Activated T-cell treated with anti-CD3 and anti-CD28 coated beads, Interleukin-2, amount 50 U/mL, for 72 hours (primary cell): ENCODE measurements around the gene ZACN. TPM values are rescaled to one million over a fixed set of nuclear protein-coding genes. Genes with fewer than 3 reads are reported as not detected.
"Not testable (repeated sequence)": the region's sequence is repeated elsewhere in the genome, so short reads cannot be mapped to it uniquely, and the experiment has no call there.

Experiments used
- ATAC-seq, 2 donors: fragments of 150-1000 bp; cut with Tn5 transposase; replicated peaks in 1 of 2; 2 replicates each; pipeline ENCODE4 v1.10.0; 2021; ENCODE audit warnings: moderate library complexity in 2 of 2, mild to moderate bottlenecking in 1 of 2
- DNase-seq, 2 donors: peaks; one replicate each; pipeline ENCODE4 v3.0.0; 2021 to 2022; ENCODE audit warnings: mixed read lengths in 1 of 2
- H3K27ac Mint-ChIP-seq: one replicate; pipeline ENCODE4 v1.8.0; 2022; ENCODE audit warnings: mild to moderate bottlenecking, moderate library complexity, mixed read lengths
- H3K27me3 Mint-ChIP-seq: one replicate; pipeline ENCODE4 v1.8.0; 2022; ENCODE audit warnings: low read depth, mixed read lengths
- H3K36me3 Mint-ChIP-seq, 2 donors: one replicate each; pipeline ENCODE4 v1.8.0; 2022; ENCODE audit warnings: mixed read lengths in 2 of 2, mild to moderate bottlenecking in 1 of 2; ENCODE audit not compliant: insufficient read depth in 2 of 2
- H3K4me1 Mint-ChIP-seq: one replicate; pipeline ENCODE4 v1.8.0; 2022; ENCODE audit warnings: low read depth, mixed read lengths
- H3K4me3 Mint-ChIP-seq, 2 donors: one replicate each; pipeline ENCODE4 v1.8.0; 2022; ENCODE audit warnings: mild to moderate bottlenecking in 2 of 2, mixed read lengths in 2 of 2, moderate library complexity in 2 of 2
- H3K9me3 Mint-ChIP-seq, 2 donors: one replicate each; pipeline ENCODE4 v1.8.0; 2022; ENCODE audit warnings: mixed read lengths in 2 of 2
- total RNA-seq, 2 donors: library from RNA; stranded (reverse); gene quantifications; one replicate each; pipeline ENCODE4 v1.2.3, GENCODE V29; 2022

The ZACN gene
- total RNA-seq, 2 donors from 2014 or later = 9.1 to 10.3 TPM

DNA sequence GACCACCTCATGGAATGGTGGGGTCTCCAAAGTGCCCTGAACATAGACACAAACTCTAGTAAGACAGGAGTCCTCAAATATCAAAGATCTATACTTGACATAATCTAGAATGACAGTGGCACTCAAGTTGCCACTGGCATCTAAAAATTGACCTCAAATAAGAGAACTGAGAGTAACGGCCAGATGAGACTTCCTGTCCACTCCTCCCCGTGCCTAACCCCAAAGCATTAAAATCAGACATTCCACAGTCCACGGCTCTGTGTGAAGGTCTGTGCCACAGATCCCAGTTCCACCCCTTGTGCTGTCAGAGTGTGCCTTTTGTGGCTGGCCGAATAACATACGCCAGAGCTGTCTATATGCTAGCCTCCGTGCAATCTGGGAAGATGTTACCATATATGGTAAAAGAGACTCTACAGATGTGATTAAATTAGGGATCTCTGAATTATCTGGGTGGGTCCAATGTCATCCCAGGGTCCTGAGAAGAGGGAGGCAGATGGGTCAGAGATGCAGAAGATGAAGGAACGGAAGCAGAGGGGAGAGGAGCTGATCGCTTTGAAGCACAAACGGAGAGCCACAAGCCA lies 30.9 kb upstream of the ZACN start:
- no peaks in the 10 kb centered on the region for H3K27me3 Mint-ChIP-seq
- DNase-seq (no peak), ATAC-seq (no peak)
- H3K36me3 Mint-ChIP-seq = peaks cover 11 to 53% of the 10 kb centered on the region in 2 donors
- H3K9me3 Mint-ChIP-seq = no peaks in the 10 kb centered on the region
- peaks cover 21% of the 10 kb centered on the region for H3K4me1 Mint-ChIP-seq
- H3K27ac Mint-ChIP-seq = no peak overlapping the region
- H3K4me3 Mint-ChIP-seq = no peak overlapping the region

DNA sequence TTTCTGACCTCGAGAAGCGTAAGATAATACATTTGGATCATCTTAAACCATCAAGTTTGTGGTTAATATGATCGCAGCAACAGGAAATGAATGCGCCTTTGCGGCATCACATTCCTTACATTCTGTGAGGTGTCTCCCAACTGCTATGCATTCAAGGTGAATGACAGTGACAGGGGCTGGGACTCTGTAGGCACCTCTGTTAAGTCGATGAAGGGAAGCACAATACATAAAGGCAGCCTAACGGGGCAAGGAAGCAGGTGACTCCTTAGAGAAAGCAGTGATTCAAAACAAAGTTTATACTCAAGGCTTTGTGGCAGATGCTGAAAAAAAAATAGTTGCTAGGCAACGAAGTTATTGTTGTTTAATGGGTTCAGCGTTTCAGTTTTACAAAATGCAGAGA lies 30.3 kb upstream of the ZACN start:
- H3K36me3 Mint-ChIP-seq = peaks cover 14 to 52% of the 10 kb centered on the region in 2 donors

DNA sequence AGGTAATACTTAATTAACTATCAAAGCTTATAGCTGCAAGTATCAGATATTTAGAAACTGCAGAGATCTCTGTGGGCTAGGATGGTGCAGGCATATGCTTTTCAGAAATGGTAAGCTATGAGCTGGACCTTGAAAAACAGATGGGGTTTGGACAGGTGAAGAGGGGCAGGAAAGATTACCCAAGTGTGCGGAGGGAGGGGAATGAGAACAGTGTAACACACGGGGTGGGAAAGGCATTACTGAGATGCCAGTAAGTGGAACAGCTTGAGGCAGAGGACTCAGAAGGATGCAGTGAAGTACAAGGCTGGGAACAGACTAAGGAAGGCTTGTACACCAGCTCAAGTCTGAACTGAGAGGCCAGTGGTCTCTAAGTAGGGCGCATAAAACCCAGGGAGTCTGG lies 29.7 kb upstream of the ZACN start:
- Mint-ChIP-seq H3K36me3 (peaks cover 16 to 48% of the 10 kb centered on the region in 2 donors), H3K27me3 (no peaks in the 10 kb centered on the region), H3K27ac (peak overlapping the region; percentile 18), H3K9me3 (no peaks in the 10 kb centered on the region), H3K4me1 (peaks cover 32% of the 10 kb centered on the region), H3K4me3 (no peak overlapping the region)
- no peak for DNase-seq
- ATAC-seq = no peak

More for the DNA sequence above, 30.3 kb upstream of the ZACN start:
- DNase-seq (no peak), ATAC-seq (no peak)
- H3K4me1 Mint-ChIP-seq = peaks cover 27% of the 10 kb centered on the region
- peak overlapping the region; percentile 50 for H3K27ac Mint-ChIP-seq
- H3K9me3 Mint-ChIP-seq = no peaks in the 10 kb centered on the region
- no peaks in the 10 kb centered on the region for H3K27me3 Mint-ChIP-seq
- H3K4me3 Mint-ChIP-seq = no peak overlapping the region

DNA sequence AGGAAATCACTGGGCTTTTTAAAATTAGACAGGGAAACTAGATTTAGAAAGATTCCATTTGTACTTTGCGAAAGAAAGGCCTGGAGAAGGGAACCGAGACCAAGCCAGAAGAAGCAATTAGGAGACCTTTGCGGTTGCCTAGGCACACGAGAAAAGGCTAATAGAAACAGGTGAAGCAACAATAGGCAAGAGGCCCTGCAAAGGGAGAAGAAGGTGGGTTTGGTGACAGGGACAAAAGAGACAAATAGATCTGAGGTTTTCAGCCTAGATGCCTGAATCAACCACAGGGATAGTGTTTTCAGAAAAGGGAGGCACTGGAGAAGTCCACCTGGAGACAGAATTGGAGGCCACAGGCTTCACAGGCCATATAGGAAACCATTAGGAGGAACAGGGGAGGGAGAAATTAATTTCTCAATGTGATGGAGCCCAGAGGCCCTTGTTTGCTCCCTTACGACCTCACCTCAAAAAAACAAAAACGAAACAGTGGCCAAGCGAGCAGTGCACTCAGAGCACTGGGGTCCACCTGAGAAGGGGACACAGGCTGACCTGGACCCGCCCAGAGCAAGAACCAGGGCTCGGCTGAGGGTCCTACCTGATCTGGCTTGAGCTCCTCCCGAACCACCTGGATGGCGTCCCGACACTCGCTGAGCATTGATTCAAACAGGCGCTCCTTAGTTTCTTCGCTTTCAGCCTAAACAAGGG lies 29.0 kb upstream of the ZACN start:
- Mint-ChIP-seq H3K27me3 (no peaks in the 10 kb centered on the region), H3K27ac (no peak overlapping the region), H3K36me3 (peaks cover 16 to 42% of the 10 kb centered on the region in 2 donors), H3K4me3 (no peak overlapping the region), H3K9me3 (no peaks in the 10 kb centered on the region), H3K4me1 (peaks cover 36% of the 10 kb centered on the region)
- DNase-seq = no peak
- ATAC-seq = no peak

DNA sequence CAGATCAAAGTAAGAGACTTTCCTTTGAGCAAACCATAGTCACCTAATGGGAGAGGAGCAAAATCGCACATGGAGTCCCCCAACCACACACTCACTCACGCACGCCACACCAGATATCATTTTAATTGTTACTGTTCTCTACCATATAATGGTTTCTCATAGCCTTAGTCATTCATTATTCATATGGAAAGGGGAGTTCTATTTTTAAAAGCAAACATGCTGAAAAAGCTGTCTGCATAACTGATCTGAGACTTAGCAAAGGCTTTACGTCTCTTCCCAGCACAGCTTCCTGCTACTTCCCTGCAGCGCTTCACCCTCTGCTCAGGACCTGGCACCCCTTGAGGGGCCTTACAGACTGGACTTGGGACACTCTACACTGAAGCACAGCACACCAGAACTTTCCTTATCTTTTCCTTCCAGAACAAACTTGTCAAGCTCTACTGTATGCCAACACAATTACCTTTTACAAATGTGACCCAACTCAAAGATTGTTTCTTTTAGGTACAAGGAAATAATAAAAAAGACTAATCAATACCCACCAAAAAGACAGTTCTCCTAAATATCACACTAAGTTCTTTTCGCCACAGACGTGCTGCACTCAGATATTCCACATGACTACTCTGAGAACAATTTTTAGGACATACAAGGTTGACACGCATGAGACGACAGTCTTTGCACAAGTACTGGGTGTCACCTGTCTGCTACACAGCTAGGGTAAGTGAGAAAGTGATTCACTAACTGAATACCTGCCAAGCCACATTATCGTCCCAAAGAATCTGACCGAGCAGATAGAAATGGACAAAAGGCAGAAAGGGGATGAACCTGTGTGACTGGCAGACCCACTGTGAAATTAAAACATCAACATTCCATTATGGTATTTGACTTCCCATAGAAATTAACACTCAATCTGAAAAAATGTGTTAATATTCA lies 28.2 kb upstream of the ZACN start:
- Mint-ChIP-seq H3K4me1 (peaks cover 36% of the 10 kb centered on the region), H3K9me3 (no peaks in the 10 kb centered on the region), H3K4me3 (no peak overlapping the region), H3K27ac (peak overlapping the region; percentile 61), H3K27me3 (no peaks in the 10 kb centered on the region), H3K36me3 (peaks cover 16 to 43% of the 10 kb centered on the region in 2 donors)
- DNase-seq = no peak
- peak in 1 of 2 donors; percentile 23 for ATAC-seq

DNA sequence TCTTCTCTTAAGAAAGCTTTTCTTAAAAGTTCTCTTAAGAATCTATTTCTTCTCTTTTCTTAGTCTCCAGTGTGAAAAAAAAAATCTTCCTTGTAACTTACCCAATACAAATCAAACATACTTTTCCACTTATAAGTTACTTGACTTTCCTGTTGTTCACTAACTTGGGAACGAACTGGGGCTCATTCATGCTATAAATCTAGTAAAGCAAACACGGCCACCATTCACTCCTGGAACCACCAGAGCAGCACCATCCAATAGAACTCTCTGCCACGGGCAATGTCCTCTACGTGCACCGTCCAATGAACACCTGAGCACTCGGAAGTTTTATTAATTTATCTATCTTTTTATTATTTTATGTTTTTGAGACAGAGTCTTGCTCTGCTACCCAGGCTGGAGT lies 27.4 kb upstream of the ZACN start:
- peaks cover 19 to 43% of the 10 kb centered on the region in 2 donors for H3K36me3 Mint-ChIP-seq
- no peaks in the 10 kb centered on the region for H3K27me3 Mint-ChIP-seq
- H3K27ac Mint-ChIP-seq = peak overlapping the region; percentile 56
- no peaks in the 10 kb centered on the region for H3K9me3 Mint-ChIP-seq
- H3K4me3 Mint-ChIP-seq = no peak overlapping the region
- H3K4me1 Mint-ChIP-seq = peaks cover 36% of the 10 kb centered on the region
- ATAC-seq = no peak
- DNase-seq = no peak

DNA sequence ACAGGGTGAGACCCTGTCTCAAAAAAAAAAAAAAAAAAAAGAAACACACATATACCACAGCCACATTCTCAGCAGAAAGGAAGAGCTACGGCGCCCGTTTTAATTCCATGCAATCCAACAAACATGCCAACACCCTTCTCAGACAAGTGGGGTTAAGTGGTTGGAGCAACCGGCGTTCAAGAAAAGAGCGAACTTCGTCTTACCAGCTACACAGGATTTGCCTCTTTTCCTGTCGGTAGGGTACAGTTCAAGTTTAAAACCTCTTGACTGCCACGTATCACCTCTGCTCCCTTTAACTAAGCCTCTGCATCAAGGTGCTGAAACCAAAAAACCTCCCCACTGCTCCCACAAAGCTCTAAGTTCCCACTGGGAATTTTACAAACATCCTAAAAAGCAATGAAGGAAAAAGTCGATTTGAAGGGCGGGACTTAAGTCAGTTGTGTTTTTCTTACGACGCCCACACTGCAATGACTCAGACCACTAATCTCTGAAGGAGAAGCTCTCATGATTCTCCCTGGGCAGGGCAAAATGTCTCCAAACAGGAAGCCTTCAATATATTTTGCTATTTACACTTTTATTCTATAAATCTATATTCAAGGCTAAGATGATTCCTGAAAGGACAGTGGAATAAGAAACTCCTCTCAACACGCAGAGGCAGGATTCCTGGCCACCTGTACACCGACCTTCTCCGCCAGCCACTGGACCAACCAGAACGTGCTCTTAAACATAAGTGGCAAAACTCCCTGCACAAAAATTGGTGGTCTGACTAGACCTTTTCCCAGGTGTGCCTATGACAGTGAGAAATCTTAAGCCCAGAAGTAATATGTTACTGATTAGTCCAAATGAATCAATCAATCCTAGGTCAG lies 25.5 kb upstream of the ZACN start:
- Mint-ChIP-seq H3K4me1 (peaks cover 30% of the 10 kb centered on the region), H3K4me3 (peak overlapping the region in 1 of 2 donors; percentile 5), H3K36me3 (peaks cover 13 to 44% of the 10 kb centered on the region in 2 donors), H3K9me3 (no peaks in the 10 kb centered on the region), H3K27me3 (no peaks in the 10 kb centered on the region), H3K27ac (peak overlapping the region; percentile 74)
- no peak for DNase-seq
- peak in 1 of 2 donors; percentile 41 for ATAC-seq

DNA sequence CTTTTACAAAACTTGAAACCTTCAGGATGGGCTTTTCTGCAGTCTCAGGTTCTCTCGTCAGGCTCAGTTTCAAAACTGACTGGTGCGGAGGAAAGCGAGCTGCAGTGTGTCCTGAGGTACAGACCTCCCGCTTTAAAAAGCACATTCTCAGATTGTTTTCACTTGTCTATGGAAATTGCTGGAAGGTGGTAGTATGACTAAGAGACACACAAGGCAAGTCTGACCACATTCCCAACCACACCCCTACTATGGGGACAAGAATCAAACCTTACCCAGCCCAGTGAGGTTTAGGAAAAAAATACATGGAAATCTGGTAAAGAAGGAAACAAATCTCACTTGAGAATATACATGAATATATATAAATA lies 24.9 kb upstream of the ZACN start:
- H3K36me3 Mint-ChIP-seq = peaks cover 13 to 46% of the 10 kb centered on the region in 2 donors
- no peak overlapping the region for H3K4me3 Mint-ChIP-seq
- H3K27ac Mint-ChIP-seq = peak overlapping the region; percentile 61
- peaks cover 30% of the 10 kb centered on the region for H3K4me1 Mint-ChIP-seq
- DNase-seq (no peak), ATAC-seq (peak in 1 of 2 donors; percentile 28)
- H3K9me3 Mint-ChIP-seq = no peaks in the 10 kb centered on the region
- no peaks in the 10 kb centered on the region for H3K27me3 Mint-ChIP-seq

DNA sequence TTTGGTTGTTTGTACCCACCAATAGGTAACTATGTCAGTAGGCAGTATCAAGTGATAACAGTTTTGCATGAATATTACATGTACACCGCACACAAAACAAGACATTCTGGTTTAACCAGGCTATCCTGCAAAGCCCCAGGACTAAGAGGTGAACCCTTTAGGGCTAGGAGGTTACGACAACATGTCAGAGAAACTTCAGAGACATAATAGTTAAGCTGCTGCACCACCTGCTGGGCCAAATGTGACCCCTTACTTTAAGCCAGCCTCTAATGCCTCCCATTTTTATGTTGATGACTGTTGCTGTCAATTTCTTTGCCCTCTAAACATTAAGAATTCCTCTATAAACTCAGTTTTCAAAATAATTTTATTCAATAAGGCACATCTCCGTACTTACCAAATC lies 22.1 kb upstream of the ZACN start:
- Mint-ChIP-seq H3K36me3 (peaks cover 8 to 40% of the 10 kb centered on the region in 2 donors), H3K27ac (no peak overlapping the region), H3K27me3 (no peaks in the 10 kb centered on the region), H3K9me3 (no peaks in the 10 kb centered on the region), H3K4me3 (no peak overlapping the region), H3K4me1 (peaks cover 15% of the 10 kb centered on the region)
- DNase-seq = no peak
- ATAC-seq = no peak

DNA sequence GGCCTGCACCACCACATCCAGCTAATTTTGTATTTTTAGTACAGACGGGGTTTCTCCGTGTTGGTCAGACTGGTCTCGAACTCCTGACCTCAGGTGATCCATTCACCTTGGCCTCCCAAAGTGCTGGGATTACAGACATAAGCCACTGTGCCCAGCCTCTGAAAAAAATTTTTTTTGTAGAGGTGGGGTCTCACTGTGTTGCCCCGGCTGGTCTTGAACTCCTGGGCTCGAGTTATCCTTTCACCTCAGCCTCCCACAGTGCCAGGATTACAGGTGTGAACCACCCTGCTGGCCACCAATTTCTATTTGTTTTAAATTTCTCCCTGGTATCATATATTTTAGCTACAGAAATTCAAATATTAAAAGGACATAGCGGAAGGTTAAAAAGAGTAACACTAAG lies 20.7 kb upstream of the ZACN start:
- not testable (repeated sequence) for H3K27me3 Mint-ChIP-seq, H3K9me3 Mint-ChIP-seq, H3K4me3 Mint-ChIP-seq, ATAC-seq, DNase-seq, H3K27ac Mint-ChIP-seq
- H3K36me3 Mint-ChIP-seq = peaks cover 9 to 42% of the 10 kb centered on the region in 2 donors
- H3K4me1 Mint-ChIP-seq = peaks cover 17% of the 10 kb centered on the region

DNA sequence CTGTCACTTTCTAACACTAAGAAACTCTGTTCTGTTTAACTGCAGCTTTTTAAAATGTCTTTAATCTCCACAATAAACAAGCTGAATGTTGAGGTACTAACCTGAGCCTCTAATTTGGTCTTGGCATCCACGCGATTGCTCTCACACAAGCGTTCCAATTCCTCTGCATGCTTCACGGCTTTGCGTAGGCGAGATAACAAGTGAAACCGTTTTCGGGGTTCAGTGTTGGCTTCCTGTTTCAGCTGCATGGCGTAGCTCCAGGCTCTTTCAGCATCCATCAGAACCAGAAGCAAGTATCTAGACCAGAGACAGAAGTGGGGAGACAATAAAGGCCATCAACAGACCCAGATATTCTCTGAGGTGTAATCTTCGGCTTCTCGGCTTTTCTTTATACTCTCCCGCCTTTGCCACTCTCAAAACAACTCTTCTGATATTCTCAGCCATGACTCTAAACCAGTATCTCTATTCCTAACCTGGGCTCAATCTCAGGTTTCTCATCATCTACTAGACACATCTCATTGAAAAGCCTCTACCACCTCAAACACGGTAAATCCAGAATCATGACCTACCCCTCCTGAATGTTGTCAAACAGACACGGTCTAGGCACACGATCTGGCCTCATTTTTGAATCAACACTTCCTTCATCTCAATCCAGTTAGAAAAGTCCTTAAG lies 15.0 kb upstream of the ZACN start:
- H3K4me3 Mint-ChIP-seq = peak overlapping the region; percentile 9 to 56
- peak; percentile 58 for DNase-seq
- H3K4me1 Mint-ChIP-seq = peaks cover 28% of the 10 kb centered on the region
- H3K27ac Mint-ChIP-seq = peak overlapping the region; percentile 49
- ATAC-seq = peak; percentile 78 to 86
- H3K27me3 Mint-ChIP-seq = no peaks in the 10 kb centered on the region
- peaks cover 13 to 47% of the 10 kb centered on the region in 2 donors for H3K36me3 Mint-ChIP-seq
- no peaks in the 10 kb centered on the region for H3K9me3 Mint-ChIP-seq

DNA sequence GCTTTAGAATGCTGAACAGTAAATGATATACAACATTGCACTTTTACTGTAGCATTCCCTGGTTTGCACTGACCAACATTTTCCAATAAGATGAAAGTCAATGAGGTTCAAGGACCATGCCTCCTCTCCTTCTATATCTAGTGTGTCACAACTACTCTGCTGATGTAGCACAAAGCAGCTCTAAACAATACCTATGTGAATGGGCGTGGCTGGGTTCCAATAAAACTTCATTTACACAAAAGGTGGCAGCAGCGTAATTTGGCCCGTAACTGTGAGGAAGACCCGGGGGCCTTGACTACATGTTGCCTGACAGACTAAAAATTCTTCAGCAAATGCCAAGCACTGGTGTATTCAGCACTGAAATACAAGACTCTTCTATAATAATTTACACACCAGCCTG lies 13.2 kb upstream of the ZACN start:
- DNase-seq = no peak
- no peak for ATAC-seq
- Mint-ChIP-seq H3K27ac (peak overlapping the region; percentile 2), H3K9me3 (no peaks in the 10 kb centered on the region), H3K27me3 (no peaks in the 10 kb centered on the region), H3K4me1 (peaks cover 40% of the 10 kb centered on the region), H3K36me3 (peaks cover 13 to 45% of the 10 kb centered on the region in 2 donors), H3K4me3 (no peak overlapping the region)
